MM.1S (cell line): ENCODE measurements around the gene AUTS2.

ENCODE experiments used
- DNase-seq: peaks from one replicate; pipeline ENCODE4 v3.0.0-alpha.2; 2015
- H2AFZ ChIP-seq: fragments of 300-600 bp; sonication (generic); 2 replicates; pipeline ENCODE4 v1.6.0; 2016; ENCODE audit warnings: antibody characterized with exemption, low read length
- H3F3A ChIP-seq: fragments of 300-600 bp; sonication (generic); 2 replicates; pipeline ENCODE4 v1.6.1; 2016; ENCODE audit warnings: mild to moderate bottlenecking, antibody characterized with exemption, low read length, moderate library complexity, mixed read lengths; ENCODE audit not compliant: insufficient read depth
- H3K27ac ChIP-seq: fragments of 300-600 bp; sonication (generic); 2 replicates; pipeline ENCODE4 v1.5.1; 2016; ENCODE audit warnings: mild to moderate bottlenecking, low read length
- H3K27me3 ChIP-seq: fragments of 300-600 bp; sonication (generic); replicated peaks from 2 replicates; pipeline ENCODE4 v1.6.0; 2016; ENCODE audit warnings: low read length; ENCODE audit not compliant: insufficient read depth
- H3K36me3 ChIP-seq: fragments of 300-600 bp; sonication (generic); replicated peaks from 2 replicates; pipeline ENCODE4 v1.6.1; 2016; ENCODE audit warnings: mild to moderate bottlenecking, low read length, mixed read lengths; ENCODE audit not compliant: insufficient read depth
- H3K4me1 ChIP-seq: fragments of 300-600 bp; sonication (generic); 2 replicates; pipeline ENCODE4 v1.6.1; 2016; ENCODE audit warnings: low read length, mixed read lengths
- H3K4me2 ChIP-seq: fragments of 300-600 bp; sonication (generic); 2 replicates; pipeline ENCODE4 v1.6.0; 2016; ENCODE audit warnings: low read depth, low read length
- H3K4me3 ChIP-seq: fragments of 300-600 bp; sonication (generic); 2 replicates; pipeline ENCODE4 v1.5.1; 2016; ENCODE audit warnings: low read length, mixed read lengths
- H3K79me2 ChIP-seq: fragments of 300-600 bp; sonication (generic); 2 replicates; pipeline ENCODE4 v1.6.1; 2016; ENCODE audit warnings: mixed run types, low read length, mixed read lengths
- H3K9ac ChIP-seq: fragments of 300-600 bp; sonication (generic); 2 replicates; pipeline ENCODE4 v1.6.1; 2016; ENCODE audit warnings: low read length, mixed read lengths
- H3K9me2 ChIP-seq: fragments of 300-600 bp; sonication (generic); replicated peaks from 2 replicates; pipeline ENCODE4 v1.6.1; 2016; ENCODE audit warnings: mild to moderate bottlenecking, low read length, mixed read lengths; ENCODE audit not compliant: insufficient read depth
- H3K9me3 ChIP-seq: fragments of 300-600 bp; sonication (generic); replicated peaks from 2 replicates; pipeline ENCODE4 v1.6.1; 2016; ENCODE audit warnings: mild to moderate bottlenecking, low read length, mixed read lengths; ENCODE audit not compliant: insufficient read depth
- H4K20me1 ChIP-seq: fragments of 300-600 bp; sonication (generic); 2 replicates; pipeline ENCODE4 v1.6.1; 2016; ENCODE audit warnings: mild to moderate bottlenecking, low read length, moderate library complexity, mixed read lengths; ENCODE audit not compliant: insufficient read depth
- EZH2 ChIP-seq: fragments of 300-600 bp; sonication (generic); optimal IDR thresholded peaks from 2 replicates; pipeline ENCODE3; 2017; ENCODE audit warnings: low read depth, mild to moderate bottlenecking, antibody characterized with exemption, low read length, mixed read lengths
- EZH2phosphoT487 ChIP-seq: fragments of 300-600 bp; sonication (generic); IDR thresholded peaks from 2 replicates; pipeline ENCODE4 v1.6.1; 2018; ENCODE audit warnings: antibody characterized with exemption, low read length
- TF ChIP-seq, protein P1 (sequence below): fragments of 300-600 bp; sonication (generic); IDR thresholded peaks from 2 replicates; pipeline ENCODE4 v1.5.1; 2016; ENCODE audit warnings: antibody characterized with exemption, low read length, mixed read lengths

The AUTS2 gene

DNA sequence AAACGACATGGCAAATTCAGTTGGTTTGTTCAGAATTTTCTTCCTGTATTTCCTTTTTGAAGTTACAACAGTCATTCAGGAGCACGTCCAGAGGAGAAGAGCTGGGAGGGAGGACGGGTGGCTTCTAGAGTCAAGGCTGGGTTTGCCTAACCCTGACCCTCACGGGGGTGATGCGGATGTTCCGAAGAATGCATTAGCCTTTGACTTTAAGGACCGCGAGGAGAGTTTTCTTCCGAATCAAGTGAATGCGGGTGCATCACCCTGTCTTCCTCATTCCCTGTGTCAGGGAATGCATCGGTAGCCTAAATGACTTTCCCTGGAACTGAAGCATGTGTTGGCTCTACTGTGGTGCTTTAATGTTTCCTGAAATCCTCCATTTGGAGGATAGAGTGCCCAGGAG lies 1137.0 kb downstream of the AUTS2 start:
- H3F3A ChIP-seq, result no peaks in the 10 kb centered on the region
- H3K9ac ChIP-seq, result no peak overlapping the region
- no peak overlapping the region for H3K4me3 ChIP-seq
- H3K27ac ChIP-seq, result no peak overlapping the region
- TF ChIP-seq, protein P1, sequence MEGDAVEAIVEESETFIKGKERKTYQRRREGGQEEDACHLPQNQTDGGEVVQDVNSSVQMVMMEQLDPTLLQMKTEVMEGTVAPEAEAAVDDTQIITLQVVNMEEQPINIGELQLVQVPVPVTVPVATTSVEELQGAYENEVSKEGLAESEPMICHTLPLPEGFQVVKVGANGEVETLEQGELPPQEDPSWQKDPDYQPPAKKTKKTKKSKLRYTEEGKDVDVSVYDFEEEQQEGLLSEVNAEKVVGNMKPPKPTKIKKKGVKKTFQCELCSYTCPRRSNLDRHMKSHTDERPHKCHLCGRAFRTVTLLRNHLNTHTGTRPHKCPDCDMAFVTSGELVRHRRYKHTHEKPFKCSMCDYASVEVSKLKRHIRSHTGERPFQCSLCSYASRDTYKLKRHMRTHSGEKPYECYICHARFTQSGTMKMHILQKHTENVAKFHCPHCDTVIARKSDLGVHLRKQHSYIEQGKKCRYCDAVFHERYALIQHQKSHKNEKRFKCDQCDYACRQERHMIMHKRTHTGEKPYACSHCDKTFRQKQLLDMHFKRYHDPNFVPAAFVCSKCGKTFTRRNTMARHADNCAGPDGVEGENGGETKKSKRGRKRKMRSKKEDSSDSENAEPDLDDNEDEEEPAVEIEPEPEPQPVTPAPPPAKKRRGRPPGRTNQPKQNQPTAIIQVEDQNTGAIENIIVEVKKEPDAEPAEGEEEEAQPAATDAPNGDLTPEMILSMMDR, result no peak
- TF ChIP-seq EZH2phosphoT487 (no peak), EZH2 (no peak)
- H3K27me3 ChIP-seq, result no peaks in the 10 kb centered on the region
- H3K36me3 ChIP-seq, result no peaks in the 10 kb centered on the region
- no peaks in the 10 kb centered on the region for H3K9me3 ChIP-seq
- no peak for DNase-seq
- H3K4me2 ChIP-seq, result no peak overlapping the region
- H4K20me1 ChIP-seq, result peaks cover 5% of the 10 kb centered on the region; the same call in 1 of the 2 replicates
- H3K79me2 ChIP-seq, result peaks cover 96% of the 10 kb centered on the region
- H2AFZ ChIP-seq, result no peak overlapping the region
- H3K9me2 ChIP-seq, result no peaks in the 10 kb centered on the region
- no peaks in the 10 kb centered on the region for H3K4me1 ChIP-seq

DNA sequence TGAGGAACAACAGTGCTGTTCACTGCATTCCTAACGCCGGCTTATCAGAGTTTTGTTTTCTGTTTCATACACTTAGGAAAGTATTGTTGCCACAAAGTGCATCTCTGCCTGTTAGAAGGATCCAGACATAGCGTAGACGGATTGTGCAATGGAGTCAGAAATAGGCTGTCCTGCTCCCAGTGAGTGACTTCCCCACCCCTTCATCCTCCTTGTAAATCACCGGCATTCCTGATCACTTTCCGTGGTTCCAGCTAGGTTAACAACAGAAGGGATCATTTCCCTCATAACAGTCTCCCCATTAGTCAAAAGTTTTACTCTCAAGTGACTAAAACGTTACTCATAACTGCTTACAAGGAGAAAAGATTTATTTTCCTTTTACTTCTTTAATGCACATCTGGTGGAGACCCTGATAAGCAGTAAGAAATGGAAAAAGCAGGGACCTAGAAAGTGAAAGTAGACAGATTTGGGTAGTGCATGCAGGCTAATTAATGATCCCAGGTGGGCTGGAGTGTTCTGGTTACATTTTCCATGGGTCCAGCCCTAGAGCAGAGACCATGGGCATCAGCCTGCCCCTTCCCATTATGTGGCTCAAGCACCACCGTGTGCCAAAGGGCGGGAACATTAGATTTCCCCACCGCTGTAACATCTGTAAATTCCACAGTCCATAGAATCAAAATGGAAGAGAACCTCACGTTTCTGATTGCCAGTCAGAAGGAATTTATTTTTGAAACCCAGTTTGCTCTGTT lies 1138.6 kb downstream of the AUTS2 start:
- Histone ChIP-seq H3K36me3 (no peaks in the 10 kb centered on the region), H3K4me1 (no peaks in the 10 kb centered on the region), H3K27ac (no peak overlapping the region), H3K9ac (no peak overlapping the region), H2AFZ (no peak overlapping the region), H3K9me2 (no peaks in the 10 kb centered on the region), H3F3A (no peaks in the 10 kb centered on the region), H3K79me2 (peaks cover 94% of the 10 kb centered on the region), H4K20me1 (peaks cover 5% of the 10 kb centered on the region; the same call in 1 of the 2 replicates), H3K4me2 (no peak overlapping the region), H3K9me3 (no peaks in the 10 kb centered on the region), H3K27me3 (no peaks in the 10 kb centered on the region), H3K4me3 (no peak overlapping the region)
- no peak for TF ChIP-seq EZH2
- TF ChIP-seq EZH2phosphoT487, result no peak
- TF ChIP-seq, protein P1, result no peak
- no peak for DNase-seq

DNA sequence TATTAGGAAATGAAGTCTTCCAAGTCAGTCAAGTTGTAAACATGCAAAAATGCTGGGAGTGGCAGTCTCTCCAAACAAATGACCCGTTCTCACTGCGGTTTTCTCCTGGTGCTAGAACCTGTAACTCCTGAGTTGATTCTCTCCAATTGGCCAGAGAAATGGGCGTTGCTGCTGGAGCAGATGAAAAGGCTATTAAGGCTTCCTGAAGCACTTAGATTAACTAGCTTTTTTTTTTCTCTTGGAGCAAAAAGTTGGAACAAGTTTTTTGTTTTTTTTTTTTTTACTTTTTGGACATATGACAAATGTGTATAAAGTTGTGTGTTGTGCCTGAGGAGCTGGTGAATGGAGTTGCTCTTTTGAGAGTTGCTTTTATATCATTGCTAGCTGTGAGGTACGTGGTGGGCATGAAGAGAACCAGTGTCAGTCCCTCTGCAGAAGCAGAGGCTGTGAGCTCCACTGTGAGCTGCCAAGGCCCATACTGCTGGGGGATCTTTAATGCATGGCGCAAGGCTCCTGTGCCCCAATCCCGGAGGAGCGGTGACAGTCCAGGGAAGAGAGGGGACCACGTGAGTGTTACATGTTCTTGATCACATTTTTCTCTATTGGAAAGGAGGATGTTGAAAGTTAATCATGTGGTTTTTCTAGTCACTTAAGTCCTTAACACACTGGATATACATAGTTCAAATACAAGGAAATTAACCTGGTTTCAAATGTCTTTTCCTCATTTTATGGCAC lies 1140.0 kb downstream of the AUTS2 start:
- Histone ChIP-seq H3F3A (no peaks in the 10 kb centered on the region), H3K9me2 (no peaks in the 10 kb centered on the region), H3K79me2 (peaks cover 93% of the 10 kb centered on the region), H3K27ac (no peak overlapping the region), H4K20me1 (no peaks in the 10 kb centered on the region), H3K36me3 (no peaks in the 10 kb centered on the region), H3K9ac (no peak overlapping the region), H3K27me3 (no peaks in the 10 kb centered on the region), H3K9me3 (no peaks in the 10 kb centered on the region), H2AFZ (no peak overlapping the region), H3K4me3 (no peak overlapping the region), H3K4me2 (no peak overlapping the region), H3K4me1 (no peaks in the 10 kb centered on the region)
- no peak for DNase-seq
- TF ChIP-seq, protein P1, result no peak
- TF ChIP-seq EZH2phosphoT487 (no peak), EZH2 (no peak)
